ENCODE data around the gene TMOD2. TPM values are rescaled to one million over a fixed set of nuclear protein-coding genes. Genes with fewer than 3 reads are reported as not detected.

Gene TMOD2
- total and polyA plus RNA-seq, 2 experiments from 2014 or later = 3.0 to 5.9 TPM

DNA sequence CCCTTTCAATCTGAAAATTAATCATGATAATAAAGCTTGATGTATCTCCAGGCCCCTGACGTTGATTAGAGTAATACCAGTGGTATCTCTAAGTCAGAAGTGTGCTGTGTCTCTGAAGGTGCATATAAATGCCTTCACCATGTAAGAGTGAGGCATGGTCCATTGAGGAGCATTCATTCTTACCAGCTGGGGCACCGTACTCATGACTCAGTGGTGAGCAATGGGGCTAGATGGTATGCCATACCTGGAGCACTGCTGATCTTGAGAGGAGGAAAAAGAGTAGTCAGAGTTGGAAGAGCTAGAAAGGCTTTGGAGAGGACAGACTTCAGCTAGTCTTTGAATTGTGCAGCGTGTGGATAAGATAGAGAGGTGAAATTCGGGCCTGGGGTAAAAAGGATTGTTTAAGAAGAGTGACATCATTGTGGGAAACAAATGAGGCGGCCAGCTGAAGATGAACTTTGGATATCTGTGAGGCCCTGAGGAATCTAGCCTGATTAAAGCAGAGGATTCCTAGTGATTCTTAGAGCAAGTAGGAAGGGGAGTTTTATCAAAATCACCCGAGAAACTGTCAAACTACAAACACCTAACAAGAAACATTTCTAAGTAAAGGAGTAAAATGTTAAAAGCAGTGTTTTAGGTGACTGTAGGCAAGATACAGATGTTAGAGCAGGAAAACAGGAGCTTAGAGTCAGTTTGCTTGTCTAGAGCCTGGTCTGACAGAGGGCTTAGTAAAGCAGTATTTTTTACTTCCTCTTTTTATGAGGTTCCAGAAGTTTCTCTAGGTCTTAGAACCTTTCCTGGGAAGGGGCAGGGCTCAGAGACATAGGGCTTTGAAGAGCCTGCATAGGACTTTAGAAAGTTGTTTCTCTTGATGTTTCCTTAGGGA is 91.7 kb downstream of the TMOD2 start:
- Histone ChIP-seq H3K27ac (ENCODE audit: low read depth) (no peak overlapping the region), H3K36me3 (ENCODE audit: insufficient read depth) (no peaks in the 10 kb centered on the region), H2AFZ (no peak overlapping the region), H3K79me2 (replicated peaks; ENCODE audit: insufficient read depth) (peaks cover 93% of the 10 kb centered on the region), H3K4me3 (no peak overlapping the region), H3K27me3 (ENCODE audit: insufficient read depth) (no peaks in the 10 kb centered on the region), H3K4me1 (ENCODE audit: insufficient read depth) (peaks cover 45% of the 10 kb centered on the region), H4K20me1 (replicated peaks; ENCODE audit: insufficient read depth) (peaks cover 29% of the 10 kb centered on the region), H3K9me2 (ENCODE audit: insufficient read depth) (no peaks in the 10 kb centered on the region), H3K4me2 (peak overlapping the region; percentile 25; the same call in 1 of the 2 replicates), H3F3A (replicated peaks; ENCODE audit: low read depth) (no peaks in the 10 kb centered on the region)
- Mint-ChIP-seq H3K27me3 (ENCODE audit: insufficient read depth, low read depth, poor library complexity) (no peaks in the 10 kb centered on the region), H3K36me3 (ENCODE audit: low read depth) (no peaks in the 10 kb centered on the region), H3K27ac (no peak overlapping the region; the same call in 1 of the 2 replicates), H3K9me3 (no peaks in the 10 kb centered on the region), H3K4me1 (peaks cover 56% of the 10 kb centered on the region), H3K4me3 (no peak overlapping the region)
- no peak for DNase-seq (ENCODE audit: low spot score)
- ATAC-seq = peak; percentile 45
- TF ChIP-seq, protein P1, sequence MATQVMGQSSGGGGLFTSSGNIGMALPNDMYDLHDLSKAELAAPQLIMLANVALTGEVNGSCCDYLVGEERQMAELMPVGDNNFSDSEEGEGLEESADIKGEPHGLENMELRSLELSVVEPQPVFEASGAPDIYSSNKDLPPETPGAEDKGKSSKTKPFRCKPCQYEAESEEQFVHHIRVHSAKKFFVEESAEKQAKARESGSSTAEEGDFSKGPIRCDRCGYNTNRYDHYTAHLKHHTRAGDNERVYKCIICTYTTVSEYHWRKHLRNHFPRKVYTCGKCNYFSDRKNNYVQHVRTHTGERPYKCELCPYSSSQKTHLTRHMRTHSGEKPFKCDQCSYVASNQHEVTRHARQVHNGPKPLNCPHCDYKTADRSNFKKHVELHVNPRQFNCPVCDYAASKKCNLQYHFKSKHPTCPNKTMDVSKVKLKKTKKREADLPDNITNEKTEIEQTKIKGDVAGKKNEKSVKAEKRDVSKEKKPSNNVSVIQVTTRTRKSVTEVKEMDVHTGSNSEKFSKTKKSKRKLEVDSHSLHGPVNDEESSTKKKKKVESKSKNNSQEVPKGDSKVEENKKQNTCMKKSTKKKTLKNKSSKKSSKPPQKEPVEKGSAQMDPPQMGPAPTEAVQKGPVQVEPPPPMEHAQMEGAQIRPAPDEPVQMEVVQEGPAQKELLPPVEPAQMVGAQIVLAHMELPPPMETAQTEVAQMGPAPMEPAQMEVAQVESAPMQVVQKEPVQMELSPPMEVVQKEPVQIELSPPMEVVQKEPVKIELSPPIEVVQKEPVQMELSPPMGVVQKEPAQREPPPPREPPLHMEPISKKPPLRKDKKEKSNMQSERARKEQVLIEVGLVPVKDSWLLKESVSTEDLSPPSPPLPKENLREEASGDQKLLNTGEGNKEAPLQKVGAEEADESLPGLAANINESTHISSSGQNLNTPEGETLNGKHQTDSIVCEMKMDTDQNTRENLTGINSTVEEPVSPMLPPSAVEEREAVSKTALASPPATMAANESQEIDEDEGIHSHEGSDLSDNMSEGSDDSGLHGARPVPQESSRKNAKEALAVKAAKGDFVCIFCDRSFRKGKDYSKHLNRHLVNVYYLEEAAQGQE (IDR thresholded peaks at IDR 0.05; ENCODE audit: unreplicated experiment) = no peak
- TF ChIP-seq POLR2AphosphoS5 (IDR thresholded peaks at IDR 0.05; ENCODE audit: low read depth) = no peak
- no peak for TF ChIP-seq ZNF114 (CRISPR knock-in tag; IDR thresholded peaks at IDR 0.05)
- TF ChIP-seq EZH2 (IDR thresholded peaks at IDR 0.05; ENCODE audit: low read depth, unreplicated experiment) = no peak
- no peak for TF ChIP-seq STAT1 (IDR thresholded peaks at IDR 0.05; ENCODE audit: unreplicated experiment)
- TF ChIP-seq, protein P2, sequence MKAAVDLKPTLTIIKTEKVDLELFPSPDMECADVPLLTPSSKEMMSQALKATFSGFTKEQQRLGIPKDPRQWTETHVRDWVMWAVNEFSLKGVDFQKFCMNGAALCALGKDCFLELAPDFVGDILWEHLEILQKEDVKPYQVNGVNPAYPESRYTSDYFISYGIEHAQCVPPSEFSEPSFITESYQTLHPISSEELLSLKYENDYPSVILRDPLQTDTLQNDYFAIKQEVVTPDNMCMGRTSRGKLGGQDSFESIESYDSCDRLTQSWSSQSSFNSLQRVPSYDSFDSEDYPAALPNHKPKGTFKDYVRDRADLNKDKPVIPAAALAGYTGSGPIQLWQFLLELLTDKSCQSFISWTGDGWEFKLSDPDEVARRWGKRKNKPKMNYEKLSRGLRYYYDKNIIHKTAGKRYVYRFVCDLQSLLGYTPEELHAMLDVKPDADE (IDR thresholded peaks at IDR 0.05) = no peak
- TF ChIP-seq NANOG (IDR thresholded peaks at IDR 0.05; ENCODE audit: borderline replicate concordance) = no peak
- TF ChIP-seq JUNB (IDR thresholded peaks at IDR 0.05; ENCODE audit: unreplicated experiment) = no peak
- TF ChIP-seq, protein P3, sequence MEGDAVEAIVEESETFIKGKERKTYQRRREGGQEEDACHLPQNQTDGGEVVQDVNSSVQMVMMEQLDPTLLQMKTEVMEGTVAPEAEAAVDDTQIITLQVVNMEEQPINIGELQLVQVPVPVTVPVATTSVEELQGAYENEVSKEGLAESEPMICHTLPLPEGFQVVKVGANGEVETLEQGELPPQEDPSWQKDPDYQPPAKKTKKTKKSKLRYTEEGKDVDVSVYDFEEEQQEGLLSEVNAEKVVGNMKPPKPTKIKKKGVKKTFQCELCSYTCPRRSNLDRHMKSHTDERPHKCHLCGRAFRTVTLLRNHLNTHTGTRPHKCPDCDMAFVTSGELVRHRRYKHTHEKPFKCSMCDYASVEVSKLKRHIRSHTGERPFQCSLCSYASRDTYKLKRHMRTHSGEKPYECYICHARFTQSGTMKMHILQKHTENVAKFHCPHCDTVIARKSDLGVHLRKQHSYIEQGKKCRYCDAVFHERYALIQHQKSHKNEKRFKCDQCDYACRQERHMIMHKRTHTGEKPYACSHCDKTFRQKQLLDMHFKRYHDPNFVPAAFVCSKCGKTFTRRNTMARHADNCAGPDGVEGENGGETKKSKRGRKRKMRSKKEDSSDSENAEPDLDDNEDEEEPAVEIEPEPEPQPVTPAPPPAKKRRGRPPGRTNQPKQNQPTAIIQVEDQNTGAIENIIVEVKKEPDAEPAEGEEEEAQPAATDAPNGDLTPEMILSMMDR (conservative IDR thresholded peaks at IDR 0.05; ENCODE audit: low read depth in 2 of 2) = no peak
- no peak for TF ChIP-seq CREB1 (CRISPR knock-in tag; IDR thresholded peaks at IDR 0.05; ENCODE audit: low read depth)
- TF ChIP-seq, protein P4, sequence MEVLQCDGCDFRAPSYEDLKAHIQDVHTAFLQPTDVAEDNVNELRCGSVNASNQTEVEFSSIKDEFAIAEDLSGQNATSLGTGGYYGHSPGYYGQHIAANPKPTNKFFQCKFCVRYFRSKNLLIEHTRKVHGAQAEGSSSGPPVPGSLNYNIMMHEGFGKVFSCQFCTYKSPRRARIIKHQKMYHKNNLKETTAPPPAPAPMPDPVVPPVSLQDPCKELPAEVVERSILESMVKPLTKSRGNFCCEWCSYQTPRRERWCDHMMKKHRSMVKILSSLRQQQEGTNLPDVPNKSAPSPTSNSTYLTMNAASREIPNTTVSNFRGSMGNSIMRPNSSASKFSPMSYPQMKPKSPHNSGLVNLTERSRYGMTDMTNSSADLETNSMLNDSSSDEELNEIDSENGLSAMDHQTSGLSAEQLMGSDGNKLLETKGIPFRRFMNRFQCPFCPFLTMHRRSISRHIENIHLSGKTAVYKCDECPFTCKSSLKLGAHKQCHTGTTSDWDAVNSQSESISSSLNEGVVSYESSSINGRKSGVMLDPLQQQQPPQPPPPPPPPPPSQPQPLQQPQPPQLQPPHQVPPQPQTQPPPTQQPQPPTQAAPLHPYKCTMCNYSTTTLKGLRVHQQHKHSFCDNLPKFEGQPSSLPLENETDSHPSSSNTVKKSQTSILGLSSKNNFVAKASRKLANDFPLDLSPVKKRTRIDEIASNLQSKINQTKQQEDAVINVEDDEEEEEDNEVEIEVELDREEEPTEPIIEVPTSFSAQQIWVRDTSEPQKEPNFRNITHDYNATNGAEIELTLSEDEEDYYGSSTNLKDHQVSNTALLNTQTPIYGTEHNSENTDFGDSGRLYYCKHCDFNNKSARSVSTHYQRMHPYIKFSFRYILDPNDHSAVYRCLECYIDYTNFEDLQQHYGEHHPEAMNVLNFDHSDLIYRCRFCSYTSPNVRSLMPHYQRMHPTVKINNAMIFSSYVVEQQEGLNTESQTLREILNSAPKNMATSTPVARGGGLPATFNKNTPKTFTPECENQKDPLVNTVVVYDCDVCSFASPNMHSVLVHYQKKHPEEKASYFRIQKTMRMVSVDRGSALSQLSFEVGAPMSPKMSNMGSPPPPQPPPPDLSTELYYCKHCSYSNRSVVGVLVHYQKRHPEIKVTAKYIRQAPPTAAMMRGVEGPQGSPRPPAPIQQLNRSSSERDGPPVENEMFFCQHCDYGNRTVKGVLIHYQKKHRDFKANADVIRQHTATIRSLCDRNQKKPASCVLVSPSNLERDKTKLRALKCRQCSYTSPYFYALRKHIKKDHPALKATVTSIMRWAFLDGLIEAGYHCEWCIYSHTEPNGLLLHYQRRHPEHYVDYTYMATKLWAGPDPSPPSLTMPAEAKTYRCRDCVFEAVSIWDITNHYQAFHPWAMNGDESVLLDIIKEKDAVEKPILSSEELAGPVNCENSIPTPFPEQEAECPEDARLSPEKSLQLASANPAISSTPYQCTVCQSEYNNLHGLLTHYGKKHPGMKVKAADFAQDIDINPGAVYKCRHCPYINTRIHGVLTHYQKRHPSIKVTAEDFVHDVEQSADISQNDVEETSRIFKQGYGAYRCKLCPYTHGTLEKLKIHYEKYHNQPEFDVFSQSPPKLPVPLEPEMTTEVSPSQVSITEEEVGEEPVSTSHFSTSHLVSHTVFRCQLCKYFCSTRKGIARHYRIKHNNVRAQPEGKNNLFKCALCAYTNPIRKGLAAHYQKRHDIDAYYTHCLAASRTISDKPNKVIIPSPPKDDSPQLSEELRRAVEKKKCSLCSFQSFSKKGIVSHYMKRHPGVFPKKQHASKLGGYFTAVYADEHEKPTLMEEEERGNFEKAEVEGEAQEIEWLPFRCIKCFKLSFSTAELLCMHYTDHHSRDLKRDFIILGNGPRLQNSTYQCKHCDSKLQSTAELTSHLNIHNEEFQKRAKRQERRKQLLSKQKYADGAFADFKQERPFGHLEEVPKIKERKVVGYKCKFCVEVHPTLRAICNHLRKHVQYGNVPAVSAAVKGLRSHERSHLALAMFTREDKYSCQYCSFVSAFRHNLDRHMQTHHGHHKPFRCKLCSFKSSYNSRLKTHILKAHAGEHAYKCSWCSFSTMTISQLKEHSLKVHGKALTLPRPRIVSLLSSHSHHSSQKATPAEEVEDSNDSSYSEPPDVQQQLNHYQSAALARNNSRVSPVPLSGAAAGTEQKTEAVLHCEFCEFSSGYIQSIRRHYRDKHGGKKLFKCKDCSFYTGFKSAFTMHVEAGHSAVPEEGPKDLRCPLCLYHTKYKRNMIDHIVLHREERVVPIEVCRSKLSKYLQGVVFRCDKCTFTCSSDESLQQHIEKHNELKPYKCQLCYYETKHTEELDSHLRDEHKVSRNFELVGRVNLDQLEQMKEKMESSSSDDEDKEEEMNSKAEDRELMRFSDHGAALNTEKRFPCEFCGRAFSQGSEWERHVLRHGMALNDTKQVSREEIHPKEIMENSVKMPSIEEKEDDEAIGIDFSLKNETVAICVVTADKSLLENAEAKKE (CRISPR knock-in tag; IDR thresholded peaks at IDR 0.05) = no peak
